GM19351 (cell line): ENCODE measurements around the gene TSPAN9.
"Not testable (repeated sequence)": the region's sequence is repeated elsewhere in the genome, so short reads cannot be mapped to it uniquely, and the experiment has no call there.

Experiments used
- ATAC-seq: cut with Tn5 transposase; IDR thresholded peaks from one replicate; pipeline ENCODE4 v1.9.1; 2021; ENCODE audit warnings: mild to moderate bottlenecking, moderate library complexity; ENCODE audit not compliant: unreplicated experiment

TSPAN9 gene

DNA sequence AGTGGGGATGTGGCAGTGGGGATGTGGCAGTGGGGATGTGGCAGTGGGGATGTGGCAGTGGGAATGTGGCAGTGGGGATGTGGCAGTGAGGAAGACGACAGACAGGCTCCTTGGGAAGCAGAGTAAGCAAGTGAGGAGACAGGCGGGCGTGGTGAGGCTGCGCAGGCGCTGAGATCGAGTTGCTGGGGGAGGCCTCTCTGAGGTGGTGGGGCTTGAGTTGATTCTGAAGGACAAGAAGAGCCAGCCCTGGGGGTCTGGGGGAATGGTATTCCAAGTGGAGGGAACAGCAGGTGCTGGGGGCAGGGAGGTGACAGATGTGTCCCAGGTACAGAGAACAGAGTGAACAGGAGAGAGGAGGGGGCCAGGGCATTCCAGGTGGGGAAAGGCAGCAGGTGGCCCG, 33.8 kb upstream of the TSPAN9 start:
- ATAC-seq, result no peak

DNA sequence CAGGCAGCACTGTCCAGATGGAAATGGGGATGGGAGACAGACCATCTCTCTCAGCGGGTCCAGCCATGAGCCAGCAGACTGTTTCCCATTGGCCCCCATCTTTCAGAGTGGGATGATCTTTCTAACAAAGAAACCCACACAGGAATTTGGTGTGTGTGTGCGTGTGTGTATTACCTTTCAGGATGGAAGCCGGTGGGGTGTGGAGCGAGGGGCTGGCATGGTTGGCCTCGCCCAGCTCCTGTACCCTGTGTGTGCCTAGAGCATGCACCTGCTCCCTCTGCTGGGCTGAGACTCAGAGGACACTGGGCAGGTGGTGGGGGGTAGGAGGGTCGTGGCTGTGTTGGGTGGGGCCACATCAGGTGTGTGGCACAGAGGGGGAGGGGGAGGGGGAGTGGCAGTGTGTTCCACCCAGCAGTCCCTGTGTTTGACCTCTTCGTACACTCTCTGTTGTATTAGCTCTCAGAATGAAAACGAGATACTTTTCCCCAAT, 33.0 kb upstream of the TSPAN9 start:
- ATAC-seq, result no peak

DNA sequence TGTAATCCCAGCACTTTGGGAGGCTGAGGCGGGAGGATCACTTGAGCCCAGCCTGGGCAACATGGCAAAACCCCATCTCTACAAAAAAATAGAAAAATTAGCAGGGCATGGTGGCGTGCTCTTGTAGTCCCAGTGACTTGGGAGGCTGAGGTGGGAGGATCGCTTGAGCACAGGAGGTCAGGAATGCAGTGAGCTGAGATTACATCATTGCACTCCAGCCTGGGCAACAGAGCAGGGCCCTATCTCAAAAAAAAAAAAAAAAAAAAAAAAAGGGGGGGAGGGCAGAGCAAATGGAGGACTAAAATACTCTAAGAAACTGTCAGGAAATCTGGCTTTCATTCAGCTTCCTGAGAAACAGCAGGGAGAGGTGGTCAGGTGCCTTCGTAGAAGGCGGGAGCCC, 31.7 kb upstream of the TSPAN9 start:
- ATAC-seq, result no peak

DNA sequence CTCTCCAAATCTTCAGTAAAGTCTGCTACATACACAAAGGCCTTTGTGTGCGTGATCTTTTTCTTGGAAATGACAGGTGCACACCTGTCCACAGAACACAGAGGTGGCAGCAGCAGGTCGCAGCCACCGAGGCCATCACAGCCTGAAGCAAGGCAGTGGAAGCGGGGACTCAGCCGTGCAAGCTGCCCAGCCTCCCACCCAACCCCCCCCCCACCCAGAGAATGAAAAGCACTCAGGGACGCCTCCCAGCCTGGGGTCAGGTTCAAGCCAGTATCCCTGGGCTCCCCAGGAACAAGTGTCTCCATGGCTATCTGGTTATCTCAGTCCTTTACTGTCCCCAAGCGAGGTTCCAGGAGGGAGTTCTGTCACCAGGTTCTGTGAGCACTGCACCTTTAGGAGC, 31.2 kb upstream of the TSPAN9 start:
- ATAC-seq, result no peak

DNA sequence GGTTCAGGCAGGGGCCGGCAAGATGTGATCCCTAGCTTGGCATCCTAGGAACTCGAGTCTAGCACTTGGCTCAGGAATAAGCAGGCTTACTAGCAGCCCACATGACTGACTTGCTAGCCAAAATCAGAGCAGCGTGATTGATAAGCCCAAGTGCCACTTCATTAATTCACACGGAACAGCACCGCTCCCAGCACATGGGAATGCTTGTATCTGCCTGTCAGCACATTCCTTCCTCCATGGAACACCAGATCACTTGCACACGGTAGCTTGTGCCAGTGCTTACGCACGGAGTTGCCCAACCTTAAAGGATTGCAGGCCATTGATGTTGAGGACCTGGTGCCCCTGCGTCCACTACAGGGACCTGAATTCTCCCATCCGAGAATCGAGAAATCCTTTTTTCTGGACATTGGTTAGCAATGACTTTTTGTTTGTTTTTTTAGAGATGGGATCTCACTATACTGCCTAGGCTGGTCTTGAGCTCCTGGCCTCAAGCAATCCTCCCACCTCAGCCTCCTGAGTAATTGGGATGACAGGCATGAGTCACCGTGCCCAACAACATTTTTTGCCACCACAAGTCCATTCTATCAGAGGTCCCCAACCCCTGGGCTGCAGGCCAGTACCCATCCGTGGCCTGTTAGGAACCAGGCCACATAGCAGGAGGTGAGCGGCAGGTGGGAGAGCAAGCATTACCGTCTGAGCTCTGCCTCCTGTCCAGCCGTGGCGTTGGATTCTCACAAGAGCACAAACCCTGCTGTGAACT, 30.6 kb upstream of the TSPAN9 start:
- no peak for ATAC-seq

DNA sequence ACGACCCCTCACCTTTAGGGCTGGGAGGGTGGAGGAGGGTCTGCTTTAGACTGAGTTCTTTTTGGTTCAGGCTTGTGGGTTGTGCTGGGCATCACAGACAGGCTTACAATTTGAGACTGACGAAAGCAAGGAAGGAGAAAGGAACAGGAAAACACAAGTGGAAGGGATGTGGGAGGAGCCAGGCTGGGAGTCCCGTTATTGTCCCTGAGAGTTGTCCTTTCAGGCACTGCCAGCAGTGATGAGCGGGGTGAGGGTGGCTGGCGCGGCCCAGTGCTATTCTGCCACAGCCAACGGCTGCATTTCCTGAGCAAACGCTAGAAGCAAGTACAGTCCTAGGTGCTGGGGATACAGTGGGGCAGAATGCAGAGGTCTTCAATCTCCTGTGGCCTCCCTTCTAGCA, 29.2 kb upstream of the TSPAN9 start:
- ATAC-seq, result no peak

DNA sequence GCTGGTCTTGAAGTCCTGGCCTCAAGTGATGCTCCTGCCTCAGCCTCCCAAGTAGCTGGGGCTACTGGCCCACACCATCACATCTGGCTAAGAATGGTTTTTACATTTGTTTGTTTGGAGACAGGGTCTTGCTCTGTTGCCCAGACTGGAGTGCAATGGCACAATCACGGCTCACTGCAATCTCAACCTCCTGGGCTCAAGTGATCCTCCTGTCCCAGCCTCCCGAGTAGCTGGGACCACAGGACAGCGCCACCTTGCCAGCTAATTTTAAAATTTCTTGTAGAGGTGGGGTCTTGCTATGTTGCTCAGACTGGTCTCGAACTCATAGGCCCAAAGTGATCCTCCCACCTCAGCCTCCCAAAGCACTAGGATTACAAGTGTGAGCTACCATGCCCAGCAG, 28.6 kb upstream of the TSPAN9 start:
- ATAC-seq, result no peak

DNA sequence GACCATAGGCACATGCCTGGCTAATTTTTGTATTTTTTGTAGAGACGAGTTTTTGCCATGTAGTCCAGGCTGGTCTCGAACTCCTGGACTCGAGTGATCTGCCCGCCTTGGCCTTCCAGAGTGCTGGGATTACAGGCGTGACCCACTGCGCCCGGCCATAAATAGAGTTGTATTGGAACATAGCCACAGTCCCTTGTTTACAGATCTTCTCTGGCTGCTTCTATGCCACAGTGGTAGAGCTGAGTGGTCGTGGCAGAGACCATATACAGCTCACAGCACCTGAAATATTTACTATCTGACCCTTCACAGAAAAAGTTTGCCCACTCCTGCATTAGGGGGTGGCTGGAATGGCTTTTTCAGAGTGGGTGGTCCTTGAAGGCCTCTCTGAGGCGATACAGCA, 28.0 kb upstream of the TSPAN9 start:
- ATAC-seq, result no peak

DNA sequence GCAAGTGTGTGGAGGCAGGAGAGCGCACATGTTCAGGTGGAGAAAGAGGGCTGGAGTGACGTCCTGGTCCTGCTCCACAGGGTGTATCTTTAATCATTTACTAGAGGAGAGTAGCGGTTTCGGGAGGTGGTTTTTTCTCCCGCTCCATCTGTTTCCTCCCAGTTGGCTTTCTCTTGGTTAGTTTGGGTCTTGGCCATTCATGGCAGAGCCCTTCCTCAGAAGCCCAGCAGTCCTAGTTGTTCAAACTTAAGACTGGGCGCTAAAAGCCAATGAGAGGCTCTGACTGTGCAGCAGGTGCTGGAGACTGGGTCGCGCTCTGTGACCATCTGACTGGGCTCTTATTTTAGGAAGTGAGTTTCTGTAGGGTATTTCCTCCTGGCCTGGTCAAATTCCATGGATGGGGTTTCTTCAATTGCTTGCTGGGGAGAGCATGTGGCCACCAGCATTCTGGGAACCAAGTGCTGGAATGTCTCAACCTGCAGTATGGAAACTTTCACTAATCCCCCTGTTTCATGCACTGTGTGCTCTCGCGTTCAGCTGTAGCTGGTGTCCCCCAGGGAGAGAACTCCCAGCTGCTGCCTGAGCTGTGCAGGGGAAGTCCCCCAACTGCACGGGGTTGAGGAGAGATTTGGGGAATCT, 27.4 kb upstream of the TSPAN9 start:
- no peak for ATAC-seq

DNA sequence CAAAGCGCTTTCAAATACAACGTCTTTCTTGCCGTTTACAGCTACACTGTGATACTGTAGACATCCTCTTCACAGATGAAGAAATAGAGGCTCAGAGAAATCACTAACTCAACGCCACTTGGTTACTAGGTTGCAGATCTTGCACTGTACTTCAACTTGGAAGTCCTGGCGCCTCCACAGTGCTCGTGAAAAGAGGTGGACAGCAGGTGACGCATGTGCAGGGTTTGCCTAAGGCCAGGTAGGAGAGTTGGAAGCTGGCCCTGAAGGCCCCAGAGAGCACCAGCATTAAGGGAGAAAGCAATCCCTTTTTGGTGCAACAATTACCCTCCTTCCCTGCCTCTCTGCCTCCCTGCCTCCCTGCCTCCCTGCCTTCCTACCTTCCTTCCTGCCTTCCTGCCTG, 22.8 kb upstream of the TSPAN9 start:
- no peak for ATAC-seq

DNA sequence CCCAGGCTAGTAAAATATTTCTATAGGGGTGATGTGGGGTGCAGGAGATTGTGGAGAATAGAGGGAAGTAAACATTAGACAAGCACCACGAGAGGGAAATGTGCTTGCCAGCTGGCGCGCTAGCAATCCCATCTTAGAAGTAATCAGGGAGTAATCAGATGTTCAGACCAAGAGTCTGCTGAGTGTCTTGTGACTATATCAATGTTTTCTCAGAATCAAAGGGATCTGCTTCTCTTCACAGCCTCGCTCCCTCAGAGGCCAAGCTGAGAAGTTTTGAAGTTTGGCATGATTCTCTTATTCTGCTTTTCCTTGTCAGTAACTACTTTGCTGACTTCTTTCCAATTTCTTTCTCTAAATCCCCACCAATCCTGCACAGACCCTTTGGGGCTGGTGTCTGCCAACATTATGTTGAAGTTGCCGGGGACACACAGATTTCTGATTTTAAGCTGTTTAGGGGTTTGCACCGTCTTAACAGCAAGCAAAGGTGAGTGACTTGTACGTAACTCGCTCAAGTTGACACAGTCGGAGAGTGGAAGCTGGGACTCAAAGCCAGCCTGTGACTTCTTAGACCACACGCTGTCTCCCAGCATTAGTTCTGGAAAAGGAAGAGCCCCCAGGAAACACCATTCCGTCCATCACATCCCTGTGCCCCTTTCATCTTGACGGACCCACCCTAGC, 22.0 kb upstream of the TSPAN9 start:
- no peak for ATAC-seq

DNA sequence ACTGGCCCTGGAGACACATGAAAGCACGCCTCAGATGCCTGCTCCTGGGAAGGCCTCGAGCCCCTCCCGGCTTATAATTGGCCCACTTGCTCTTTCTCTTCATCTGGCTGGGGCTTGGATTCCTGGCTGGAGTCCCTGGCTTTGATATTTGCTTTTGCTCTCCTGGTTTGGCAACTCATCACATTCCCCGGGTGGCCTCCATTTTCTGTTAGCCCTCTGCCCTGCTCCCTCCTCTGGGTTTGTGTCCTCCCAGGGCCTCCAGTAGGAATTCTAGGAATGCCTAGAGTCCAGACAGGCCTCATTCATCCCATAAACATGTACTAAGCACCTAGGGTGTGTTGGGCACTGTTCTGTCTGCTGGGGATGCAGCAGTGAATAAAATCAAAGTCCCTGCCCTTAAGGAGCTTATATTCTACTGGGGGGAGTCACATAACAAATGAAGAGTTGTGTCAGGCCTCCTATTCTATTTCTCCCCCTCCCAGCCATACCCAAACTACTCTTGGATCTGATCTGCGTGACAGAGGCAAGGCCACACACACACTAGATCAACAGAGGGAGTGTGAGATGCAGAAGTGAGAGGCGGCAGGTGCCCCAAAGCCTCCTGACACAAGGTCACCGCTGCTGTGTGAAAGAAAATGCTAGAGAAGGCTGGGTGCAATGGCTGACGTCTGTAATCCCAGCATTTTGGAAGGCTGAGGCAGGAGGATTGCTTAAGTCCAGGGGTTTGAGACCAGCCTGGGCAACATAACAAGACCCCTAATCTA, 21.3 kb upstream of the TSPAN9 start:
- no peak for ATAC-seq

DNA sequence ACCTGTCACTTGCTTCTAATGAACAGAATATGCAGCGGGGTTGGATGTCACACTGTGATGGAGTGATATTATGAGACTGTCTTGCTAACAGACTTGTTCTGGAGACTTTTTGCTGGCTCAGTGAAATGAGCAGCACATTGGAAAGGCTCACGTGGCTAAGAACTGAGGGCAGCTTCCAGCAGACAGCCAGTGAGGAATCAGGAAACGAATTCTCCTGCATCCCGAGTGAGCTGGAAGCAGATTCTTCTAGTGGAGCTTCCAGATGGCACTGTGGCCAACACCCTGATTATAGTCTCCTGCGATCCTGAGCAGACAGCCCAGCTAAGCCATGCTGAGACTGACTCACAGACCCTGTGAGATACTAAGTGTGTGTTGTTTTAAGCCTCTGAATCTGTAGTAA, 16.1 kb upstream of the TSPAN9 start:
- ATAC-seq, result no peak

DNA sequence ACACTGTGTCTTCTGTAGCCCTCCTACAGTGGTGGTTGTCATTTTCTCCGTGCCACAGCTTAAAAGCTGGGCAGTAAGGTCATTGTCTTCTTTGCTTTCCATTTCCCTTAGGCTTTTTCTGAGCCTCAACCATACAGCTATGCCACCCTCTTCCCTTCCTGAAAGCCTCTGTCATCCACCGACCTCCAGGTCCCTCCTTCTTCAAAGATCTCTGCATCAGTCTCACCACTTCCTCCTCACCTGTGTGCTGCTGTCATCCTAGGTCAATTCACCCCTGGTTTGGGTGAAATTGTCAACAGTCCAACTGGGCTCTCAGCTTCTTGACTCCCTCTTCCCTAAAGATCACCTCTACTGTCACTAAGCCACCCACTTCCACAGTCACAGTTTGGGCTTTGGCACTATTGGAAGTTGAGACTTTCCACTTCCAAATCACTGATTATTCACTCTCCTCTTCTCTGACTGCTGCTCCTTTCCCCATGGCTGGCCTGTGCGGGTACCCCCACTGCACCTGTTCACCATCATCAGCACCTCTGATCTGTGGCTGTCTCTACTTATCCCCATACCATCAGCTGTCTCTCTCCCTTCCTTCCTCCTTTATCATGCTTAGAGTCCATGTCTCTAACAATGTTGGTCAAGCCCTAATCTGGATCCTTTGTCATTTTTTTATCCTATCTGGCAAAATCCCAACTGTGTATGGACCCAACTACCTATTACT, 15.5 kb upstream of the TSPAN9 start:
- no peak for ATAC-seq

DNA sequence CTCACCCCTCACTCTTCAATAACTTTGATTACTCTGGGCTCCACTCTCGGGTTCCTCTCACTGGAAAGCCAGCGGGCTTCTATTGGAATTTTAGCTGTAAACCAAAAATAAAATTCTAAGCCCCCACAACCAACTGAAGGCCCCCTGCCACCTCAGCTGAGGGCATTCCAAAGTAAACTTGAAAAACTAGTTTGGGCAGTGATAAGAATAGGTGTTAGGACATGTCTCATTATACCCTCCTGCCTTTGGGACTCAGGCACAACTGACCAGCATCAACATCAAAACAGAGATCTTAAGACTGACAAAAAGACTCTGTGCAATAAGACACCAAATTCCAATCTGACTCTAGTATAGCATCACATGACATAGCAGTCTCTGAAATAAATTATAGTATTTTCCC, 11.9 kb upstream of the TSPAN9 start:
- no peak for ATAC-seq

DNA sequence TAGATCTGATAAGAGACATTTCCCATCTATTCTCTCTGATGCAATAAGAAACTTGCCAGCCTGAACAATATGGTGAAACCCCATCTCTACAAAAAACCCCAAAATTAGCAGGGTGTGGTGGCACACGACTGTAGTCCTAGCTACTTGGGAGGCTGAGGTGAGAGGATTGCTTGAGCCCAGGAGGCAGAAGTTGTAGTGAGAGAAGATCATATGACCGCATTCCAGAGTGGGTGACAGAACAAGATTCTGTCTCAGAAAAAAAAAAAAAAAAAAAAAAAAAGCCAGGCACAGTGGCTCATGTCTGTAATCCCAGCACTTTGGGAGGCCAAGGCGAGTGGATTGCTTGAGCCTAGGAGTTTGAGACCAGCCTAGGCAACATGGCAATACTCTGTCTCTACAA, 11.3 kb upstream of the TSPAN9 start:
- ATAC-seq, result not testable (repeated sequence)

DNA sequence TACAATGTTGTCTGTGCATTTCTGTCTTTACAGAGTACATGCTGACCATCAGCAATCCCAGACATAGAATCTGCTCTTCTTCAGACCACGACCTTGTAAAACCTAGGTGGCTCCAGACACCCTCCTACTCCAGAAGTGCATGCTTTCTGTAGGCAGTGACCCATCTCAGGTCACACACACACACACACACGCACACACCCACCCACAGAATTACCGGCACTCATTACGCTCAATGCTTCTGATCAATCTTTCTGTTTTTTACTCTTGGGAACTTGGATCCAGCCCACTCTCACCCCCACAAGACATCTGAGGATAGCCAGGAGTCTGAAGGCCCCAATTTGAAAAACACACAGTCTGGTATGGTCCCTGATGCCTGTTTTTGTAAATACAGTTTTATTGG, 7.5 kb upstream of the TSPAN9 start:
- no peak for ATAC-seq

DNA sequence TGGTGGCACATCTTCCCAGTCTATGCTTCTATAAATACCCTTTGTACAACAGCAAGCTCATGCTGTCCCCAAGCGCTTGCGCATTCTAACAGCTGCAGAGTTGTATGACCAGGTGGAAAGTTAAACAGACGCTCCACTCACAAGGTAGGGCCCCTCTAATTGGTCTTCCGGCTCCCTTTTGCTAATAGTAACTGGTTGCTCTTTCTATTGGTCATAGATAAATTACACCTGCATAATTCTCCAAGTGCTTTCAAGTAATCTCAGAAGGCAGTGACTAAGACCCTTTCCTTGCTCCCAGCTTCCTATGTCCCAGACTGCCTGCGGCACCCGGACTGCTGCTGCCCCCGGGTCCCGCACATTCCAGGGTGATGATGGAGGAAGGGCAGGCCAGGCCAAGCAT, 6.1 kb upstream of the TSPAN9 start:
- ATAC-seq, result no peak

DNA sequence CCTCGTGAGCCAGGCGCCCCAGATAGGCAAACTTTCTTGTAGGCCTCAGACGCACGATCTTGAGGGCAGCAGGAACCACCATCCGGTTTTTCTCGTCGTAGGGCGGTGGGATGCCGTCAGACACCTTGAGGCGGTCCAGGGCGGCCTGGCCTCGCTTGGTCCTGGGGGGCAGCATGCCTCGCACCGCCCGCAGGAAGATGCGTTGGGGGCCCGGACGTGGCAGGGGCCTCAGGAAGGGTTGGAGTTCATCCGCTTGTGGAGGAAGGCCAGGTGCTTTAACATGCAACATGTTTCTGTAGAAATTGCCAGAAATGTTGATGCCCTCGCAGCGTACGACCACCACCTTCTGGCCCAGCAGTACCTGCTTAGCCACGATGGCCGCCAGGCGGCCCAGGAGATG, 5.5 kb upstream of the TSPAN9 start:
- no peak for ATAC-seq

DNA sequence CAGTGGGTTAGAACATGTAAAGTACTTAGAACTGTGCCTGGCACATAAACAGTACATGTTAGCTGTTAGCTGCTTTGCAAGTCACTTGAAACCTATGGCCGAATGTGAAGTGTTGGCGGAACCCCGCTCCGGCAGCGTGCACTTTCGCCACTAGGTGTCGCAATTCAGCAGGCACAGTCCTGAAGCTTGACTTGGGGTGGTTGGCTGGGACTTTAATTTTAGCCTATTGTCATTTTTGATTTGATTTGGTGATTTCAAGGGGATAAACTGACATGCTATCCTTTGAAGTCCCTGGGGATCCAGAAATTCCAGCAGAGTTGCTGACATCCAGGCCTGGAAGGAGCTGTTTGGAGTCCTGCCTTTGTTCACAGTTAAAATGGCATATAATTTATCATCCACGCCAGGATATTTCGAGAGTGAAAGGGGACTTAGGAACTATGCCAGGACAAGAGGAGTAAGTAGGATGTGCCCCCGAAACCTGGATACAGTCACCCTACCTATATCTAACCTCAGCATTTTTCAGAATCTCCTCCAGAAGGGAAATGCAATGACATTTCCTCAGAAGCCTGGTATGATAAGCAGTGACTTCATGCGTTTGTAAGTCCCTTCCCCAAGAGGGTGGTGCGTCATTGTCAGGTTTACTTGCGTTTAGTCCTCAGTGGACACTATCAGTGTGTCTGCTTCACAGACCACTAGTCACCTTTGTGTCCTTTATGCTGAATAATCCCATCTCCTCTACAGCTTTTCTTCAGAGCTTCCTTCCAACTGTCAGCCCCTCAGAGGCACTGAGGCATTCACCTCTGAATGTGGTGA, 3.5 kb upstream of the TSPAN9 start:
- peak; percentile 60 for ATAC-seq
